SIG-M5 (cell line): ENCODE results near the gene PHKG2.

Experiments
- DNase-seq: peaks from one replicate; lab custom pipeline; 2025; lab: John Stamatoyannopoulos, UW

Gene PHKG2

DNA sequence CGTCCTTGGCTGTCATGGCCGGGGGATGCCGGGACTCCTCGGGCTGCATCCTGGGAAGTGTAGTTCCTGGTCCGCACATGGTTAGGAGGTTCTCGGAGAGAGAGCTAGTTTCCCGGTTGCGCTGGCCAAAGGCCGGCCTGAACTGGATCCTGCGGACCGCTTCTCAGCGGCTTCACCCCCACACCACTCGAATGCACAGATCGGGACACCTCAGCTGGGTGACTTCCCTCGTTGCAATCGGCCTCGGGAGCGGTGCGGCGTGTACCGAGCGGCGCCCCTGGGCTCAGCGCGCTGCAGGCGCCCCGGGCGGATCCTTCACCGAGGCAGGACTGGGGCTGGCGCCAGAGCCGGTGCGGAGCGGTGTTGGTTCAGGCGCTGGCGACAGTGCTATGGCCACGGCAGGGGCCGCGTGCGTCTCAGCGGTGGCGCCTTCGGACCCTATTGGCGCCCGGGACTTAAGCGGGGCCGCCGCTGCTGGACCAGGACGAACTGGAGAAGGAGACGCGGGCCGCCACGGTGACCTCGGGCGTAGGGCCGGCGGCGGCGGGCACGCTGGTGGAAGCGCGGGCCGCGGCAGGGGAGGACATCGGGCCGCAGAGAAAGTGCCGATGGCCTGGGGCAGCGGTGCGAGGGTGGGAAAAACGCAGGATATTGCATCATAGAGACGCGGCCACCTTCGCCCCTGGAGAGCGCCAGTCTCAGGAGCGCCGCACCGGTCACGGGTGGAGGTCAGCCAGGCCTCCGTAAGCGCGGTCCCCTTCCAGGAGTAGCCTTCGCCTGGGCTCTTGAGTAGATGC is 27.4 kb downstream of the PHKG2 start:
- no peak for DNase-seq

DNA sequence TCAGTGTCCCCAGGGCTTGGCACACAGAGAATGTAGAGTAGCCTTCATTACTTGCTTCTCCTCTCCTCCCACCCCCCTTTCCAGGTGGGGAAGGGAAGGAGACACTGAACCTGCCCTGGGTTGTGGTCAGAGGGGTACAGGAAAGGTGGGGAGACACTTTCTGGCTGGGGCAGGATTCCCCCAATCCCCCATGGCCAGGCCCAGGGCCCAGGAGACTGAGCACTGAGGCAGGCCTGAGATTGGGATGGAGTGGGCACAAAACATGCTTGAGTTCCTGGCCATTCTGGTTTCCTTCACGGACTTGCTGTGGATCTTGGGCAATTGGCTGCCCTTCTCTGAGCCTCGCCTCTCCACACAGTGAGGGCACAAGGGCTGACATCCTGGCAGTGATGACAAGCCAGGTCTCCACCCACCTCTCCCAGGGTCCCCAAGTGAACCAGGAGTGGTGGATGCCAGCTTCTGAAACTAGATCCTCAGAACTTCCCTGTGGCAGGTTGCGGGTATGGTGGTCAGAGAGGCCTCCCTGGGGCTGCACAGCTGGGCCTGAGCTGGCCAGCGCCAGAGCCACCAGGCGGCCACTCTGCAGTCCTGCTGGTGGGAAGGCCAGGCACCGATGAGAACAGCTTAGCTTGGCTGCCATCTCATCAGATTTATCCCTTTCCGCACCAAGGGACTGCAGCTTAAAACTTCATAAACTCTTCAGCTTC is 29.5 kb downstream of the PHKG2 start:
- no peak for DNase-seq

DNA sequence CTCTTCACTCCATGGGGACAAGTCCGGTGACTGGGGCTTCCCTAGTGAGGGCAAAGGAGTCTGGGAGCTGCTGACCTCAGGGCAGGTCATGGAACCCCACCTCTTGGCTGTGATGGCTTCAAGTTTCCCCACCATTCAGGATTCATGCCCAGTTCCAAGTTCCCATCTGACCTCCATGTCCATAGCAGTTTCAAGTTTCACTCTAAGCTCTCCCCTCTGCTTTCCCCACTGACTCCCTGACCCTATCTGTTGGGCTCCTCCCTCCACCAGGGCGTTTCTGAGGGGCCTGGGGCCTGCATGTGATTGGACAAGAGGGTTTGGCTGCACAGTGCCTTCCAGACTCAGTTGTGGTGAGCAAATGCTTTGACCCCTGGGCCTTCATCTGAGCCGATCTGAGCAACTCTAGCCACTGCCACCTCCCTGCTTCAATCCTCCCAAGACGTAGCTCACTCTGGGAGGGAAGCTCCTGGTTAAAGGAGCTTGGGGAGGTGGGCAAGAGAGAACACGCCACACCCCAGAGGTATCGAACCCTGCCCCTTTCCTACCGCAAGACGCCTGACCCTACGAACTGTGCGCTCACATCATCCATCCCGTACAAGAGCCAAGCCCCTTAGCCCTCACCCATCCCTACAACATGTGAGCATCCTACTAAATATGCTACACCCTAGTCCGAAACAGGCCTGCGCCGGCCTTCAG is 30.5 kb downstream of the PHKG2 start:
- DNase-seq, result no peak

DNA sequence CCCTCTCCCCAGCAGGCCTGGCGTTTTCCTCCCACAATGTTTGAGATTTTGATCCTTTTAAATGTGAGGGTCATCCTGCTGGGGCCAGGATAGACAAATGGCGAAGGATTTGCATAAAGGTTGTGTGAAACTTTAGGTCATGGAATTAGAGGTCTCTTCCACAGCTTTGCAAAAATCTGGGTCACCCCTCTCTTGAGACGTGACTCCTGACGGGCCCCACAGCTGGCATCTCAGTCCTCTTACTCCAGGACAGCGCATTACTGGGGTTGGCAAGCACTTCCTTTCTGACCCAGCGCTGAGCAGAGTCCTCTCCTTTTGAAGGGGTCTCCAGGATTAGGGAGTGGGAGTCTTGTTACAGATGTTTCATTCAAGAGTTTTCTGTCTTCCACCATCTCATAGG is 31.4 kb downstream of the PHKG2 start:
- DNase-seq, result no peak

DNA sequence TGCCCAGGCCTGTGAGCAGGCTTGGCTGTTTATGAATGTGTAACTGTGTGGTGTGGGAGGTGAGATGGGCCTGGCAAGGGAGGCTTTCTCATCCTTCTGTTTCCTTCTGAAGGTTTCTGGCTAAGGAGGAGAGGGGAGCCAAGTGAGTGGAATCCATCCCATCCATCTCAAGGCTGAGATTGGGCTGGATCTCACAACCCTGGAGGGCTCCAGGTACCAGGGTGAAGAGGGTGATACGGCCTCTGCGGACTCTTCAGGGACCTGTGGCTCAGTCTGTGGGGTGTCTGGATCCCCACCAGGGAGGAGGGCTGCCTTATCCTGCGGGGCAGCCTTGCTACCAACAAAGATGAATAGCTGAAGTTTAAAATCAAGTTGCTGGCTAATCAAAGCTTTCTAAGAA is 31.8 kb downstream of the PHKG2 start:
- DNase-seq, result no peak

DNA sequence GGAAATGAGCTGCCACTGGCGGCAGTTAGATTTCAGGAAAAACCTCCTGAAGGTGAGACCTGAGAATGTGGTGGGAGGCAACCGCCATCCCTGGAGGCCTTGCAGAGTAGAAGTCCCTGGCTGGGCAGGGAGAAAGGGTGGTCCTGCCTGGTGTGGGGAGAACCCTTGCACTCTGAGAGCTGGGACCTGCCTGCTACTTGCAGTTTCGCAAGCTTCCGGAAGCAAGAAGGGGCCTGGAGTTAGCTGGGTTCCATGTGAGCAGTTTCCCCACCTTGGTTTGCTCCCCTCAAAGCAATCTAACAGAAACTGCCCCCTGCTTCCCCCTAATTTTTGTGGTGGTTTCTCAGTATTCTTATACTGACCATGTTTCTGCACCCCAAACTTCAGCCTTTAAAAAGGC is 32.3 kb downstream of the PHKG2 start:
- no peak for DNase-seq

DNA sequence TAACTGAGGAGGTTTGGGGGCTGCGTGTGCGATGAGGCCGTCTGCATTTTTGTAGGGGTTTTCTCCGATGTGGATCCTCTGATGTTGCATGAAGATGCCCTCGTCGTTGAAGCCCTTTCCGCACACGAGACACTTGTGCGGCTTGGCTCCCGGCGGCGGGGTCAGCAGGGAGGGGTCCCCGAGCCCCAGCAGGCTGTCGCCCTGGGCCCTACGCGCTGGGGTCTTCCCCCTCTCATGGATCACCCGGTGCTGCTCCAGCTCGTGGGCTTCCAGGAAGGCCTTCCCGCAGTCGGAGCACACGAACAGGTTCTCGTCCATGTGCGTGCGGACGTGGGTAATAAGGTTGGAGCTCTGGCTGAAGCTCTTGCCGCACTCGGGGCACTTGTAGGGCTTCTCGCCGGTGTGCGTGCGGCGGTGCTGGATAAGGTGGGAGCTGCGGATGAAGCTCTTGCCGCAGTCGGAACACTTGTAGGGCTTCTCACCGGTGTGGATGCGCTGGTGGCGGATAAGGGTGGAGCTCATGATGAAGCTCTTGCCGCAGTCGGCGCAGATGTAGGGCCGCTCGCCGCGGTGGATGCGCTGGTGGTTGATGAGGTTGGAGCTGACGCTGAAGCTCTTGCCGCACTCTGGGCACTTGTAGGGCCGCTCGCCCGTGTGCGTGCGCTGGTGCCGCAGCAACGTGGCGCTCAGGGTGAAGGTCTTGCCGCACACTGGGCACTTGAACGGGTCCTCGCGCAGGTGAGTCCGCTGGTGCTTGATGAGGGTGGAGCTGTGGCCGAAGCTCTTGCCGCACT is 34.5 kb downstream of the PHKG2 start:
- DNase-seq, result no peak

DNA sequence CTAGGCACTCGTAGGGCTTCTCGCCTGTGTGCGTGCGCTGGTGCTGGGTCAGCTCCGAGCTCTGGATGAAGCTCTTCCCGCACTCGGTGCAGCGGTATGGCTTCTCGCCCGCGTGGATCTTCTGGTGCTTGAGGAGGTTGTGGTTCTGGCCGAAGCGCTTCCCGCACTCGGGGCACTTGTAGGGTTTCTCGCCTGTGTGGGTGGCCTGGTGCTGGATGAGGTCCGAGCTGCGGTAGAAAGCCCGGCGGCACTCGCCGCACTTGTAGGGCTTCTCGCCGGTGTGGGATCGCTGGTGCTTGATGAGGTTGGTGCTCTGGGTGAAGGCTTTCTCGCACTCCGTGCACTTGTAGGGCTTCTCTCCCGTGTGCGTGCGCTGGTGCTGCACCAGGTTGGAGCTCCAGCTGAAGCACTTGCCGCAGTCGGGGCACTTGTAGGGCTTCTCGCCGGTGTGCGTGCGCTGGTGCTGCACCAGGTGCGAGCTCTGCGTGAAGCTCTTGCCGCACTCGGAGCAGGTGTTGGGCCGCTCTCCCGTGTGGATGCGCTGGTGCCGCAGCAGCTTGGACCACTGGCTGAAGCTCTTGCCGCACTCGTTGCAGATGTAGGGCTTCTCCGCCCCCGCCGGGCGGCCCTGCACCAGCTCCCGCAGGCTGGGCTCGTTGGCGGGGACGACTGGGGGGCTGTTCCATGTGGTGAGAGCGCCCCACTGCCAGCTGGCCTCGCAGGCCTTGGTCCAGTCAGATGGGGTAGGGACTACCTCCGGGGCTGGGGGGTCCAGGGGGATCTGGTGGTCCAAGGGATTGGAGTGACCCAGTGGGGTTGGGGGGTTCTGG is 35.3 kb downstream of the PHKG2 start:
- no peak for DNase-seq

DNA sequence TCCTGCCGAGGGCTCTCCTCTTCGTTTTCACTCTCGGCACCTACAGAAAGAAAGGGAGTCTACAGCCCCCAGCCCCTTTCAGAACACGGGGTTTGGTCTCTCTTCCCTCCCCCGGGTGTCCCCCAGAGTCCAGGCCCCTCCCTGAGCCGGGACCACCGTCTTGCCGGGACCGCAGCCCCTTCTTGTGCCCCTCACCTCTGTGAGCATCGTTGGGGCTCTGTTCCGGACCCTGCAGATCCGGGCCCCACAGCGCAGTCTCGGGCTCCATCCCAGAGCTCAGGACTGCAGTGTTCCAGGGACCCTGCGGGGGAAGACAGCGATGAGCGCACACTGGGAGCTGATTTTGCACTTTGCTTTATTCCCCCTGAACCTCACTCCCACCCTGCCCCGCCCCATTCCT is 36.0 kb downstream of the PHKG2 start:
- DNase-seq, result no peak

DNA sequence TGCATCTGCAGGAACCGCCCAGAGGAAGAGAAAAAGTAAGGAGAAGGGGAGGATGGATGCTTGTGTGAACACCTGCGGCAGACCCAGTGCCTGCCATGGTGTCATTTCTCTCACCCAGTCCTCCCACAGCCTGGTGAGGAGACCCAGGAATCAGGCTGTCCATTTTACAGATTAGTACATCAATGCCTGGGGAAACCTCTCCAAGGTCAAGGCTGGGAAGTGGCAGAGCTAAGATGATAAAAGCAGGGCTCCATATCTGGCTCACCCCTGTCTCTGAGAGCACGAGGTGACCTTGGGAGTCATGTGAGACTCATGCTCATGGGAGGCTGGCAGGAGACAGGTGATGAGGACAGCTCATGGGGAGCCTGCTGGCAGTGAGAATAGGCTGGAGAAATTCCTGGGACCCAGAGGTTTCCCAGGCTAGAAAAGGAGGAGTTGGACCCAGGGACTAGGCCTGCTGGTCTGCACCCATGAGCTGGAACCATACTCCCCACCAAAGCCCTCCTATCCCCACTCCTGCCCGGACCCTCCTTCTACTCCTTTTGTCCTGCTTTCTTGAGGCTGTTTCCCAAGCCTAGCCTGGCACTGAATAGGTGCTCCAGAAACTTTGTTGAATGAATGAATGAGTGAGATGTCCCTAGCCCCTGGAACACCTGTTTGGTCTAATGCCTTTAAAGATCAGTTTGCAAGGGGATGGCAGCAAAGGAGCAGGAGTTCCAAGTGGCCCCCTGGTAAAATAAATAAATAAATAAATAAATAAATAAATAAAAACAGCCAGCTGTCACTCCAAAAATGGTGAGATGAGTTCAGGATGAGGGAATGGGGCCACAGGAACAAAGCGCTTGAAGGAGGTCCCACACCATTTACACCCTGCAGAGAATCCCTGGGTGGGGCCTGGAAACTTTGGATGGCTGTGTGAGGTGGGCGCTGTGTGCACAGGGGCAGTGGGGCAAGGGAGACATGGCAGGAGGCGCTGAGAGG is 37.2 kb downstream of the PHKG2 start:
- DNase-seq, result no peak

DNA sequence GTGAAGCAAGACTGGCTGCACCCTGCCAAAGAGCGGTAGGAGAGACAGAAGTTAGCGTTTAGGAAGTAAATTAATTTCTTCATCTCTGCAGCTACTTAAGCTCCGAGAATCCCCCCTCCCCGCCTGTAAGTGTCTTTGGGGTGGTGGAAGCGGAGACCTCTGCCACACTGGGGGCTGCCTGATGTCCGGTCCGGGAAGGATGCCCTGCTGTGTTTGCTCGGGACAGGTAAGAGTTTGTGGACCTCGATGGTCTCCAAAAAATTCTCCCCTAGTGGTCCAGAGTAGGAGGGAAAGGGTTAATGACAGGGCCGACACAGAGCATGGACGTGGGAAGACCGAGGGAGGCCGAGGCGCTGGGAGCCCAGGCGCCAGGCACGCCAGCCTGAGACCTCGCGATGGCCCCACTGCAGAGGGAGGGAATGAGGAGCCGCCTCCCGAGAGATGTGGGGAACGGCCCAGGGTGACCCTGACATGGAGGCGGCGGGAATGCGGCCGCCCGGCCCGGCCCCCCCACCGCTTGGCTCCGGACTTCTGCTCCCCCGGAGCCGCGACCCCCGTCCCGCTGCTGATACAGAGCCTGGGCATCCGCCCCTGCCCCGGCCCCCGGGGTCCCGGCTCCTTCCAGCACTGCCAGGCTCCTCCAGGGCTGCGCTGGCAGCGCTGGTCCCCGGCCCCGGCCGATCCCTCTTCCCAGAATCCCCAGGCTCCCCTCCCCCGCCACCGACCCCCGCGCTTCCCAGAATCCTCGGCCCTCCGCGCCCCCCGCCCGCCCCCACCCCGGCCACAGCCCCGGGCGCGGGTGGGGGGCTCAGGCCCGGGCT is 38.1 kb downstream of the PHKG2 start:
- no peak for DNase-seq

DNA sequence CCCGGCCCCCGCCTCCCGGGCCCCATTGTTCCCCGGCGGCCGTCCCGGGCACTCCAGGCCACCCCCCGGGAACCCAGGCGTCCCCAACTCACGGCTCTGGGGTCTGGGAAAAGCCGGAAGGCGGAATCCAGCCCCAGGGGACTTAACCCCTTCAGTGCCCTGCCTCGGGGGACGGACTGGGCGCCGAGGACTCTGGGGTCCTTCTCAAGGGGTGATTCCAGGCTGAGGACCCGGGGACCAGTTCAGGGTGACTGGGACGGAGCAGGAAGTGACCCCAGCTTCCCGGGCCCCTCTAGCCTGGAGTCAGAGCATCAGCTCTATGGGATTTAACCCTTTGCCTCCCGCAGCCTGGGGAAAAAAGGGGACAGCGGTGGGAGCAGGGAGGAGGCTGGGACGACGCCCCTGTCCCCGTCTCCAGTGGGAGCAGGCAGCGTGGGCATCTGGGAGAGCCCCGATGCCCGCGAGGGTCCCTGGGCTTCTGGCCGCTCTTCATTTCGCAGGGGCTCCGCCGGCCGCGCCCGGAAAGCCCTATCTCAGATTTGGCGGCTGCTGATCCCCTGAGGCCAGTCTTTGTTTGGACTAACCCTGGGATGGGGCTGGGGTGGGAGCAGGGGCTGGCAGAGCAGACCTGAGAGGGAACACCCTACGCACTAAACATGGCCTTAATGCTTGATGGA is 38.8 kb downstream of the PHKG2 start, which contains the start of gene ZNF629:
TSS of gene ZNF629 (minus strand) at position 270 of the 677 bp plus-strand sequence. CDS start 2,723 bp downstream, outside the sequence.
- no peak for DNase-seq

DNA sequence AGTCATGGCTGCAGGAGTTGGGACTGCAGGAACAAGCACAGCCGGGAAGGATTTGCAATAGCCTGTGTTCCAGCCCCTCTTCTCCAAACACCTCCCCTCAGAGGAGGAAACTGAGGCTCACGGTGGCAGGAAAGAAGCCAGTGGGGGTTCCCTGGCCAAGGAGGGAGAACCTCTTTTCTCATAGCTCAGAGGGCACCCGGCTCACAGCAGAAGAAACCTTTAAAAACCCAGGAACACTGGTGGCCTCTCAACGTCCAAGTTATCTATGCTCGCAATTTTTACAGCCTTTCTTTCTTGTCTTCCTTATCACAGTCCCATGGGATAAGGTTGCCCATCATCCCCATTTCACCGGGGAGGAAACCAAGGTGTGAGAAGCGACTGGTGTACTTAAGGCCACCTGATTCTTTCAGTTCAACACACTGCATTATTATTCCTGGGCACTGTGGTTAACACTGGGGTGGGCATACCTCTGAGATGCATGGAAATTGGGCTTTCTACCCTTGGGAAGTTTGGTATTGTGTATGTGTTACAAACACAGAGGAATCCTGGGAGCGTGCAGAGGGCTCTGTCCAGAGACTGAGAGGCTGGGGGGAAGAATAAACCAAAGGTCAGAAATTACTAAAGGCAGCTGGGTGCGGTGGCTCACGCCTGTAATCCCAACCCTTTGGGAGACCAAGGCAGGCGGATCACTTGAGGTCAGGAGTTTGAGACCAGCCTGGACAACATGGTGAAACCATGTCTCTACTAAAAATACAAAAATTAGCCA is 39.6 kb downstream of the PHKG2 start:
- no peak for DNase-seq

DNA sequence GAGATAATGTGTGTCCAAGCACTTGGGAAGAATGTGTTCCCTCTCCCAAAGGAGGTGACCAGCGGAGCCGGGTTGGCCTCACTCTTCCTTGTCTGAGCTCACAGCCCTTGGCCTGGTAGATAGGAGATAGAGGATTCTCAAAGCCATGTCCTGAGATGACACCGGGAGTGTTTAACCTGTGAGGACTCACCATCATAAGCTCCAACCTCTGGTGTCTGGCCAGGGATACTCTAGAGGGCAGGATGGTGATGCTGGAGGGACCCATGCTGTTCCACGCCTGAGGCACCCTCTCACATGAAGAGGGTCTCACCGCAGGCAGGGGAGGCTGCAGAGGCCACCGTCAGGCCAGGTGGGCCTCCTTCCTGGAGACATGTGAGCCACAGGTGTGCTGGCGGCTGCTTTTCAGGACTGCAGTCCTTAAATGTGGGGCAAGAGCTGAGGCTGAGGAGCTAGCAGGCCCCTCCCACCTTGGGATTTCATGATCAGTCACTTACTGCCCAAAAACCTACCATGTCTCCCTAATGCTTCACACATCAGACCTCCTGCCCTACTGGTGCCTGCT is 45.4 kb downstream of the PHKG2 start:
- DNase-seq, result no peak

DNA sequence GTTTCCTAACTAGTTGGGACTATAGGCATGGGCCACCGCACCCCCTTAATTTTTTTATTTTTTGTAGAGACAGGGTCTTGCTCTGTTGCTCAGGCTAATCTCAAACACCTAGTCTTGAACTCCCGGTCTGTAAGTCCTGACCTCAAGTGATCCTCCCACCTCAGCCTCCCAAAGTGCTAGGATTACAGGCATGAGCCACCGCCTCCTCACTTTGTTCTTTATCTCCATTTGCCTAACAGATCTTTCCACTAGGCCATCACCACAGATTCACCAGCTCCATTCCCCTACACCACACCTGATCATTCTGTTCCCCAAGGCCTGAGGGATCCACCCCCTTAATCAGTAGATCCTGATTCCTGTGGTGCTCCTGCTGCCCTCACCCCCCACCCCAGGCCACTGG is 46.4 kb downstream of the PHKG2 start:
- DNase-seq, result no peak

DNA sequence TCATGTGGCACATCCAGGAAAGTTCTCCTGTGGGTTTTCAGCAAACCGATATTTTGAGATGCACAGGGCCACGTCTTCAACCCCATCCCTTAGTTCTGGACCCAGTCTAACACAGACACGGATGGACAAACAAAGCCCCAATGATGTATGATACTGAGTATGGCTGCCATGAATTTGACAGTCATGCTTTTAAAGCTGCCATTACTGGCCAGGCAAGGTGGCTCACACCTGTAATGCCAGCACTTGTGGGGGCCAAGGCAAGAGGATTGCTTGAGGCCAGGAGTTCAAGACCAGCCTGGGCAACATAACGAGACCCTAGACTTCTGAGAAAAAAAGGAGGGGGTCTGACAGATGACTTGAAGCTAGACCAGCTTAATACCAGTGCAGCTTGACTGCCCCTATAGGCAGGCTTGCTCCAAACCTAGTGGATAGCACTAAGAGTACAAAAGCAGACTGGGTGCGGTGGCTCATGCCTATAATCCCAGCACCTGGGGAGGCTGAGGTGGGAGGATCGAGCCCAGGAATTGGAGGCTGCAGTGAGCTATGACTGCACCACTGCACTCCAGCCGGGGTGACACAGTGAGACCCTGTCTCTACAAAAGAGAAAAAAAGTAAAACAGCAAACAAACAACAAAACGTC is 49.6 kb downstream of the PHKG2 start:
- DNase-seq, result no peak
